Hepatocyte (in vitro differentiated cells): ENCODE results near the gene ZBTB7C.

Experiments used
- EZH2 ChIP-seq: fragments of 200-600 bp; sonication (generic); IDR thresholded peaks from 2 replicates; pipeline ENCODE4 v1.6.1; 2016; ENCODE audit warnings: antibody characterized with exemption, mild to moderate bottlenecking, borderline replicate concordance
- EZH2phosphoT487 ChIP-seq: fragments of 200-600 bp; sonication (generic); IDR thresholded peaks from one replicate; pipeline ENCODE4 v1.6.1; 2018; ENCODE audit warnings: antibody characterized with exemption, mild to moderate bottlenecking, low read depth, moderate library complexity; ENCODE audit not compliant: unreplicated experiment, severe bottlenecking
- TF ChIP-seq, protein P1 (sequence below): fragments of 200-600 bp; sonication (generic); IDR thresholded peaks from 2 replicates; pipeline ENCODE4 v1.5.1; 2016; ENCODE audit warnings: antibody characterized with exemption, mild to moderate bottlenecking; ENCODE audit not compliant: poor library complexity

GRCh38 chr18:48351216-48352050 lies 57.8 kb downstream of the ZBTB7C start:
- TF ChIP-seq EZH2: no peak
- TF ChIP-seq, protein P1, sequence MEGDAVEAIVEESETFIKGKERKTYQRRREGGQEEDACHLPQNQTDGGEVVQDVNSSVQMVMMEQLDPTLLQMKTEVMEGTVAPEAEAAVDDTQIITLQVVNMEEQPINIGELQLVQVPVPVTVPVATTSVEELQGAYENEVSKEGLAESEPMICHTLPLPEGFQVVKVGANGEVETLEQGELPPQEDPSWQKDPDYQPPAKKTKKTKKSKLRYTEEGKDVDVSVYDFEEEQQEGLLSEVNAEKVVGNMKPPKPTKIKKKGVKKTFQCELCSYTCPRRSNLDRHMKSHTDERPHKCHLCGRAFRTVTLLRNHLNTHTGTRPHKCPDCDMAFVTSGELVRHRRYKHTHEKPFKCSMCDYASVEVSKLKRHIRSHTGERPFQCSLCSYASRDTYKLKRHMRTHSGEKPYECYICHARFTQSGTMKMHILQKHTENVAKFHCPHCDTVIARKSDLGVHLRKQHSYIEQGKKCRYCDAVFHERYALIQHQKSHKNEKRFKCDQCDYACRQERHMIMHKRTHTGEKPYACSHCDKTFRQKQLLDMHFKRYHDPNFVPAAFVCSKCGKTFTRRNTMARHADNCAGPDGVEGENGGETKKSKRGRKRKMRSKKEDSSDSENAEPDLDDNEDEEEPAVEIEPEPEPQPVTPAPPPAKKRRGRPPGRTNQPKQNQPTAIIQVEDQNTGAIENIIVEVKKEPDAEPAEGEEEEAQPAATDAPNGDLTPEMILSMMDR: no peak
- TF ChIP-seq EZH2phosphoT487: no peak
